Skin epidermis (tissue), 12 donors: ENCODE data around the gene SLC2A8.

Experiments used
- H3K27ac ChIP-seq, 21 experiments: fragments of 200-600 bp; sonication (generic) in 11 of 21; one replicate each; pipeline ENCODE4 v1.5.0; 2020; ENCODE audit warnings: mild to moderate bottlenecking in 3 of 21, inconsistent platforms in 2 of 21, moderate library complexity in 2 of 21
- H3K4me3 ChIP-seq, 7 experiments: fragments of 200-600 bp; sonication (generic) in 2 of 7; one replicate each; pipeline ENCODE4 v1.5.0; 2020; ENCODE audit warnings: inconsistent platforms in 2 of 7, mild to moderate bottlenecking in 2 of 7, moderate library complexity in 1 of 7

SLC2A8 gene

DNA sequence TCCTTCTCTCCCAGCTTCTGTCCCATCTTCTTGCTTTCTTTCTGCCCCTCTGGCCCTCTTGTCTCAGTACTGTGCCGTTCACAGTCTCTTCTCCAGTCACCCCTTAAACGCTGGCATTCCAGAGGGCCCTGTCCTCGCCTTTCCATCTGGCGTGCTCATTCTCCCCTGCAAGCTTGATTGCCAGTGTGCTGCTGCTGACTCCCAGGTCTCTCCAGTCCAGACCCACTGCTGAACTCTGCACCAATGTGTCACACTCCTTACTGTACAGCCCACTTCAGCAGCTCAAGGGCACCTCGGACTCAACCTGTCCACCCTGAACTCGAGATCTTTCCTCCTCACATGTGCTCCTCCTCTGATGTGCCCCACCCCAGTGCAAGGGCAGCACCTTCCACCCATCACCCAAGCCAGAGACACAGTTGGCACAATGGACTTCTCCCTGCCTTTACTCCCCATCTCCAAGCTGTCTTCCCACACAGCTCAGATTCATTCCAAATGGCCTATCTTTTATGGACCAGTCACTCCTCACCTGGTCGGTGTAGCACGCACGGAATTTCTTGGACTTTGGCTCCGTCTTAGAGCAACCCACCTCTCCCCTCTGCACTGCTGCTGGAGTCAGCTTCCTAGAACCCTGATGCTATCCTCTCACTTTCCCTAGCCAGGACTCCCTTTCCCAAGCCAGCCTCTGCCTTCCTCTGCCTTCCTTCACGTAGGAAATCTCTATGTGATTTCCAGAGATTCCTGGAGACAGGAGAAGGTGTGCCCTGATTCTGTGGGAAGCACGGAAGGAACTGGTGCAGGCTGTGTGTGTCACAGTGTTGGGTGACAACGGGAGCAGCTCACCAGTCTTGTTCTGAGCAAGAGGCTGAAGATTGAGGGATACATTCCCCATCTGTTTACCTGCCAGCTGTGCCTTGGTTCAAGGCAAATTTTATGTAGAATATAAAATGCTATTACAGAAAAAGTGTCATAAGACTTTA, 26.0 kb upstream of the SLC2A8 start:
- H3K27ac ChIP-seq = no peak overlapping the region

DNA sequence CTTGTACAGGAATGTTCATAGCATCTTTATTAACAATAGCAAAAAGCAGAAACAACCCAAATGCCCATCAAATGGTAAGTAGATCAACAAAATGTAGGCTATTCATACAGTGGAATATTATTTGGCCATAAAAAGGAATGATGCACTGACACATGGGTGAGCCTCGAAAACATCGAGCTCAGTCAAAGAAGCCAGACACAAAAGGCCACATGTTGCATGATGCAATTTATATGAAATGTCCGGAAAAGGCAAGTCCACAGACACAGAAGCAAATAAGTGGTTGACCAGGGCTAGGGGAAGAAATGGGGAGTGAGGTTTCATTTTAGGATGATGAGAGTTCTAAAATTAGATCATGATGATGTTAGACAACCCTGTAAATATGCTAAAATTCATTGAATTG, 16.5 kb upstream of the SLC2A8 start:
- H3K27ac ChIP-seq = no peak overlapping the region
- H3K4me3 ChIP-seq = no peak overlapping the region

More for the DNA sequence above, 26.0 kb upstream of the SLC2A8 start:
- H3K4me3 ChIP-seq = no peak overlapping the region

DNA sequence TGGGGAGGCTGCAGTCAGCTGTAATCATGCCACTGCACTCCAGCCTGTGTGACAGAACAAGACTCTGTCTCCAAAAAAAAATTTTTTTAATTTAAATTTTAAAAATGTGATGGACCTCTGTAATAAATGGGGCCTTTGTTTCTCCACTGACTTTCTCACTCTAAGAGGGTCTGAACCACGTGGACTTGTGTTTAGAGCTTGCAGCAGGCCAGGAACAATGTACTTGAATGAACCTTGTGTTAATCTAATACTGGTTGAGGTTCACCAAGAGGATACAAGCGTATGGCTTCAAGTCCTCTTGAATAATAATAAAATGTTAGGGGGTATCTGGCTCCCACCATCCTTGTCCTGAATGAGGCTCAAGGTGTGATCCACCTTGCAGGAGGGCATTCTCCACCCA, 14.4 kb upstream of the SLC2A8 start:
- Histone ChIP-seq H3K27ac (no peak overlapping the region), H3K4me3 (no peak overlapping the region)

DNA sequence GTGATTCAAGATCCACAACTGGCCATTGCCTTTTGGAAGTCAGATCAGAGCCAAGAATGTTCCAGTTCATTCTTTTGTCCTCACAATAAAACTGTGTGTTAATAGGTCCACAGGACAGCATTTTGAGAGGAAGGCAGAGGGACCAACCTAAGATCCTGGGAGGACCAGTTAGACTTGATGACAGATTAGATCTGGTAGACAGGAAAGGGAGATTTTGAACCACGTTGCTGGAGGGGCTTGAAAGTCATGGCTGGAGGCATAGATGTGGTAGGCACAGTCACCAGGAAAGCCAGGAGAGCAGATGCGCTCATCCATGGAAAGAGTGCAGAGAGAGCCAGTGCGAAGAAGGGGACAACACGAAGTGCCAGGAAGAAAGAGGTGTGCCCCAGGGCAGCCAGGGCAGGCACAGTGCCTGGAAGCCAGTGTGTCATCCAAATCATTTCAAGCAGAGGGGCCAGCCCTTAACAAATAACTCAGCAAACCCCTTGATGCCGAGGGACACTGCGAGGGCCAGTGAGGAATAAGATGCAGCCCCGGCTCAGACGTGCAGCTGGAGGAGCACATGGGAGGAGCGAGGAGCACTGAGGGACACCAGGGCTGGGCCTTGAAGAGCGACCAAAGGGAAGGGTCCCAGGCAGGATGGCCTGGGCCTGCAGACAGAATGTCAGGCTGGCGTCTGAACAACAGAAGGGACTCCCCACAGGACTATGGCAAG, 12.8 kb upstream of the SLC2A8 start:
- Histone ChIP-seq H3K4me3 (no peak overlapping the region), H3K27ac (no peak overlapping the region)

DNA sequence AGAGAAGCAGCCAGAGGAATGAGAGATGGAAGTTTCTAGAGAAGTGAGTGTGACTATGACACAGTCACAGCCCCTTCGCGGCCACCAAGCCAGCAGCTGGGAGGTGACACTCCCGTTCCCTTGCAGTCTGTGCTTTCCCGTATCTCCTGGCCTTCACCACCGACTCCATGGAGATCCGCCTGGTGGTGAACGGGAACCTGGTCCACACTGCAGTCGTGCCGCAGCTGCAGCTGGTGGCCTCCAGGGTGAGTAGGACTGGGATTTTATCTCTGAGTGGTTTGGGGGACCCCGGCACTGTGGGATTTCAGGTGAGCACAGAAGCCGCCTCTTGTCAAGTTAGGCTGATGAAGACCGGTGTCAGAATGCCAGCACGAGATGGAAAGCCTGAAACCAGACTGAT, 12.1 kb upstream of the SLC2A8 start:
- H3K27ac ChIP-seq = no peak overlapping the region
- no peak overlapping the region for H3K4me3 ChIP-seq

DNA sequence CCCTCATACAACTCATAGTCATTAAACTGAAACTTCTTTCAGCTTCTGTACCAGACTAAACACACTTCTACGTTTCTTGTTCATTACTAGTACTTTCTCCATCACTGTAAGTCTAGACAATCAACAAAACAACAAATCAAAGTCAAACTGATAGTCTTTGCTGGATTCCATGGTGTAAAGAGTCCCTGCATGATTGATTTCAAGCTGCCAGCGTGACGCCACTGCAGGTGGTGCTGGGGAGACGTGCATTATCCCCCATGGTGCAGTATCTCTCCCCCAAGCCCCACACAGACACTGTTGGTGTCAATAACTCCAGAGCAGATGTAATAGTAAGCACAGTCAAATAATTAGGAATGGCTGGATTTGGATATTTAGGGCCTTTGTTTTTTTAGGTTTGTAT, 10.7 kb upstream of the SLC2A8 start:
- H3K27ac ChIP-seq = no peak overlapping the region

DNA sequence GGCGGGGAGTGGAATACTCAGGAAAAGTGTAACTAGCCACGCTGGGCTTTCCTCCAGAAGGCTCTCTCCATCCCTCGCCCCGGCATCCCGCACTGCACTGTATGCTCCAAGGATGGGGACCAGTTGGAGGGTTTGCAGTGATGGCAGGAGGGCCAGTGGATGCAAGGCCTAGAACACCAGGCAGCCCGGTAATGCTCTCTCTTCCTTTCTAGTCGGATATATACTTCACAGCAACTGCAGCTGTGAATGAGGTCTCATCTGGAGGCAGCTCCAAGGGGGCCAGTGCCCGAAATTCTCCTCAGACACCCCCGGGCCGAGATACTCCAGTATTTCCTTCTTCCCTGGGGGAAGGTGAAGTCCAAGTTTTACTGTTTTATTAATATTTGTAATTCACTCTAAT, 10.0 kb upstream of the SLC2A8 start:
- Histone ChIP-seq H3K4me3 (no peak overlapping the region), H3K27ac (no peak overlapping the region)

More for the DNA sequence above, 10.7 kb upstream of the SLC2A8 start:
- no peak overlapping the region for H3K4me3 ChIP-seq

DNA sequence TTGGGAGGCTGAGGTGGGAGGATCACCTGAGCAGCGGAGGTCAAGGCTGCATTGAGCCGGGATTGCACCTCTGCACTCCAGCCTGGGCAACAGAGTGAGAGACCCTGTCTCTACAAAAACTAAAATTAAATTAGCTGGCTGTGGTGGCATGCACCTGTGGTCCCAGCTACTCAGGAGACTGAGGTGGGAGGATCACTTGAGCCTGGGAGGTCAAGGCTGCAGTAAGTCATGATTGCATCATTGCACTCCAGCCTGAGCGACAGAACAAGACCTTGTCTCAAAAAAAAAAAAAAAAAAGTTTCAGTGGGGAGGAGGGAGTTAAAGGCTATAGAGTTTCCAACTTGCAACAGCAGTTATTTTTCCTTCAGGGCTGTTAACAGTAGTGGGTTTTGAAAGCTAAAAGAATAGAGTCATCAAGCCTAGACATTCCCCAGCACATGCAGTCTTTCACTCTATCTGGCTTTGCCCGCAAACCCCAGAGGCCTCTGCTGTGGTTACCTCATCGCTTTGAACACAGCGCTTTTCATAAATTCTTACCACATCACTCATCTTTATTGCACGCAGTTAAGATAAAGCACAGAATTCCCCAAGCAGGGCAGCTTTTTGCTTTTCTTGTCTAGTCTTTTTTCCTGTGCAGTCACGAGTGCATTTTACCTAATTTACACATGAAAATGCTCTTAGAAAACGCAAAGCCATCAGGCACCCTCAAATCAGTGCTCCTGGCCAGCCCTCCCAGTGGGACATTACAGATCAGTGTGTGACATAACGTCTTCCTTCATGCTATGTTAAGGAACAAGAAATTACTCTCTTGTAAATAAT, 8.7 kb upstream of the SLC2A8 start:
- H3K4me3 ChIP-seq = no peak overlapping the region
- H3K27ac ChIP-seq = peak overlapping the region in 6 of 21 experiments; percentile 19 to 65 (median 53)

DNA sequence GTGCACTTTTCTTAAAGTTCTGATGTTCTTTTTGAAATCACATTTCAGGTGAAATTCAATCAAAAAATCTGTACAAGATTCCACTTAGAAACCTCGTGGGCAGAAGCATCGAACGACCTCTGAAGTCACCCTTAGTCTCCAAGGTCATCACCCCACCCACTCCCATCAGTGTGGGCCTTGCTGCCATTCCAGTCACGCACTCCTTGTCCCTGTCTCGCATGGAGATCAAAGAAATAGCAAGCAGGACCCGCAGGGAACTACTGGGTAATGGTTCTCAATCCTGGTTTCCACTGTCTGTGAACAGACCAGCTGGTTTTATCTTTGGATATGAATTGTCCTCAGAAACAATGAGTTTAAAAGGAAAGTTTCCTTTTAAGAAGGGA, 8.1 kb upstream of the SLC2A8 start:
- H3K27ac ChIP-seq = peak overlapping the region in 6 of 21 experiments; percentile 19 to 63 (median 50)
- no peak overlapping the region for H3K4me3 ChIP-seq

DNA sequence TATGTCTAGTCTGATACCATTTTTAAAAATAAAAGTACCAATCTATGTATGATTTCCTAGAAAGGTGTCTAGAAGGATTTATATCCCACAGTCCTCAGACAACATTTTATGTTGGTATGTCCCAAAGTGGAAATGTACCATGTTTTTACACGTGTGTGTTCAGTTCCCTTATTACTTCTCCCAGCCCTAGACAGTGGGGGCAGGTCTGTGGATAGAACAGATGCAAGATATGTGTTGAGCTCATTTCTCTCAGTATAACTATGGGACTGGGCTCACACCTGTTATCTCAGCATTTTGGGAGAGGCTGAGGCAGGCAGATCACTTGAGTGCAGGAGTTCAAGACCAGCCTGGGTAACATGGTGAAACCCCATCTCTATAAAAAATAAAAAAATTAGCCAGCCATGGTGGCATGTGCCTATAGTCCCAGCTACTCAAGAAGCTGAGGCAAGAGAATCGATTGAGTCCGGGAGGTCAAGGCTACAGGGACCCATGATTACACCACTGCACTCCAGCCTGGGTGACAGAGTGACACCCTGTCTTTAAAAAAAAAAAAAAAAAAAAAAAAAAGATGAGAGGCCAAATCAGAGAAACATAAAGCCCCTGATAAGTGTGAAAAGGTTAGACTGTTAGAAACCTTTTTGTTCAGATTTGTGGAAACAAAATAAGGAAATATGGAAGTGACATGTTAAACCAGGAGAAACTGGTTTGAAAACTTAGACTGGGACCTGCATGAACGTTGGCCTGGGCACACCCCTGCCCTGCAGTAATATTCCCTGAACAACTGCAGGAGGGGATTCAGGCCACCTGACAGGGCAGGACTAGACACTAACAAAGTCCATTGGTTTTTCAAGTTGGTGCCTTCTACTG, 7.4 kb upstream of the SLC2A8 start:
- peak overlapping the region in 3 of 21 experiments; percentile 23 to 54 (median 48) for H3K27ac ChIP-seq
- H3K4me3 ChIP-seq = no peak overlapping the region

DNA sequence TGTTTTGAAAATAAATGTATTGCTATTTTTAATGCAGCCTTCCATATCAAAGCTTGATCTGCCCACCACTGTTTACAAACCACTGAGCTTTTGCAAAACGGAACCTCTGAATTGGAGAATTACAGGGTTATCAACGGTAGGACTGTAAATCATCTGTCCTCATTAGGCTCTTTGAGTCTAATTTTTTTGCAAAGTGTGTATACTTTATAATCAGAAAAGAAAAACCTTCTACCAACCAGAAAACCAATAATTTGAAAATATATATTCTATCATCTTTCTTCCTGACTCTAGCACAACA, 6.8 kb upstream of the SLC2A8 start:
- Histone ChIP-seq H3K27ac (peak overlapping the region in 1 of 21 experiments; percentile 42), H3K4me3 (no peak overlapping the region)

DNA sequence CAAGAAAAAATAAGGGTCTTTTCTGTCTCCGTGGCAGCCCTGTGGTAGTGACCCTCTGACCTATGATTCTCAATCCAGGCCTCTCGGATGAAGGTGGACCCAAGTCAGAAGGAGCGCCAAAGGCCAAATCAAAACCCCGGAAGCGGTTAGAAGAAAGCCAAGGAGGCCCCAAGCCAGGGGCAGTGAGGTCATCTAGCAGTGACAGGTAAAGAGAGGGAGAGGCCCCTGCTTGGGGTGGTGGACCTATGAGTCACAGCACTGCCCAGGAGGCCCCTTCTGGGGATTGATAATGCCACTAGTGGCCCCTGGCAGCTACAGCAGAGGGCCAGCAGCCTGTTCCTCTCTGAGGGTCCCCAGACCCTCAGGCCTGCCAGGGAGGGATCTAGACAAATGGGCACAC, 6.4 kb upstream of the SLC2A8 start:
- Histone ChIP-seq H3K27ac (peak overlapping the region in 1 of 21 experiments; percentile 42), H3K4me3 (no peak overlapping the region)

DNA sequence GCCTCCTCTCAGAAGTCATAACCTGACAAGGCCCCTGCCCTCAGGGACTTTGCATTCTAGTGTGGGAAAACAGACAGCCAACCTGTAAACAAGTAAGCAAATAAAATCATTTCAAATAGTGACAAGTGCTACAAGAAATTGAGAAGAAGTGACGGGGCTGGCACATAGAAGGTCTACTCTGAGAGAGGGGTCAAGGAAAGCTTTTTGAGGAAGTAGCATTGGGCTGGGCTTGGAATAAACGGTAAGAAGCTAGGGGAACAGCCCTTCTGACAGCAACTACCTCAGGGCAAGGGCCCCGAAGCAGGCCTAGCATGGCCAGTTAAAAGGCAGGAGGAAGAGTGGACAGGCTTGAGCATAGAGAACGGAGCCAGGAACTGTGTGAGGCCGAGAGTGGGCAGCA, 4.8 kb upstream of the SLC2A8 start:
- H3K4me3 ChIP-seq = no peak overlapping the region
- H3K27ac ChIP-seq = no peak overlapping the region

DNA sequence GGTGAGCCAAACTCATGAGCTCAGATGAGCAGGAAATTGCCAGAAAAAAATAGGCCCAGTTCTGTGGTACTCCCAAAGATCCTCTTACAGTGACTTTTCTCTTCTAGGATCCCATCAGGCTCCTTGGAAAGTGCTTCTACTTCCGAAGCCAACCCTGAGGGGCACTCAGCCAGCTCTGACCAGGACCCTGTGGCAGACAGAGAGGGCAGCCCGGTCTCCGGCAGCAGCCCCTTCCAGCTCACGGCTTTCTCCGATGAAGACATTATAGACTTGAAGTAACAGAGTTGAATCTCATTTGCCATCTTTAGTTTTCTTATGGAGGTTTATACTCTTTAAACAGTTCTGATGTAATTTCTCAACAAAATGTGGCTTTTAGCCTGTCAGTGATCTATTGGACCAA, 4.0 kb upstream of the SLC2A8 start:
- H3K4me3 ChIP-seq = no peak overlapping the region
- H3K27ac ChIP-seq = no peak overlapping the region

DNA sequence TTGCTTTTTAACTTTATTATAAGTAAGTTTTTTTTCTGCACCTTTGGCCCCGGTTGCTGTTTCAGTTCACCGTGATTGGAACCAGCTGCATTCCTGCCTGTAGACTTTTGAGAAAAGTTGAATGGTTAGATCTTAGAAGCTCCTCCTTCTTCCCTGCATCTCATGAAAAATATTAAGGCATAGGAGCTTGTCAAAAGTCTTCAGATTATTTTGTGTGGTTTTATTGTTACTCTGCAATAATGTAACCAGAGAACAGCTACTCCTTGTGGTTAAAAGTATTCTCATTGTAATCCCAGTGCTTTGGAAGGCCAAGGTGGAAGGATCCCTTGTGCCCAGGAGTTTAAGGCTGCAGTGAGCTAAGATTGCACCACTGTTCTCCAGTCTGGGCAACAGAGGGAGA, 3.3 kb upstream of the SLC2A8 start:
- Histone ChIP-seq H3K27ac (no peak overlapping the region), H3K4me3 (no peak overlapping the region)

DNA sequence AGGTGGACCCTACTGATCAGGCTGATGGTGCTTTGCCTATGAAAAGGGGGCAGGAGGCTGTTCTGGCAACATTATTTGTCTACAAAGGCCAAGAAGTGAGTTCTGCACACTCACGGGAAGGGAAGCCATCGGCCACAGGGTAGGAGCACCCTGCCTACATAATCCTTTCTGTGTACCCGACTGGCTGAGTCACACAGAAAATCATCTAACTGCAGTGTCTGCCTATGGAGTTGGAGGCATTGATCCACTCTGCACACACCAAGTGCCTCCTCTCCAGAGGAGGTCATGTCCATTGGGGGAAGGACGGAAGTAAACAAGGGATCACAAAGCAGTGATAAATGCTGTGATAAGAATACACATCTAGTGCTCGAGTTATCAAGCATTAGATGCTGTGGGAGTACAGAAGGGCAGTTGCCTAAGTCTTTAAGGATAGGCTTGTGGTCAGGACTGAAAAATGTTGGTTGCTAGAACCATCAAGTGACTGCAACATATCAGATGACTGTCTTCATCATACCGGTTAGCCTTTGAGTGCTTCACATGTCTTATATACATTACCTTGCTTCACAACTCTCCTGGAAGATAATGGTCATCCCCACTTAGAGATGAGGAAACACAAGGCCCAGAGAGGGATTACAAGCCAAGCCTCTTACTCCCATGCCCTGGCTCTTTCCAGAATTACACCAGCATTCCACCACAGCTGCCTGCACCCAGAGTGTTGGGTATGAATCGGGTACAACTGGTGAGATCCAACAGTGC, 1.3 kb upstream of the SLC2A8 start:
- Histone ChIP-seq H3K4me3 (peak overlapping the region in 2 of 7 experiments; percentile 32 to 91), H3K27ac (no peak overlapping the region)

DNA sequence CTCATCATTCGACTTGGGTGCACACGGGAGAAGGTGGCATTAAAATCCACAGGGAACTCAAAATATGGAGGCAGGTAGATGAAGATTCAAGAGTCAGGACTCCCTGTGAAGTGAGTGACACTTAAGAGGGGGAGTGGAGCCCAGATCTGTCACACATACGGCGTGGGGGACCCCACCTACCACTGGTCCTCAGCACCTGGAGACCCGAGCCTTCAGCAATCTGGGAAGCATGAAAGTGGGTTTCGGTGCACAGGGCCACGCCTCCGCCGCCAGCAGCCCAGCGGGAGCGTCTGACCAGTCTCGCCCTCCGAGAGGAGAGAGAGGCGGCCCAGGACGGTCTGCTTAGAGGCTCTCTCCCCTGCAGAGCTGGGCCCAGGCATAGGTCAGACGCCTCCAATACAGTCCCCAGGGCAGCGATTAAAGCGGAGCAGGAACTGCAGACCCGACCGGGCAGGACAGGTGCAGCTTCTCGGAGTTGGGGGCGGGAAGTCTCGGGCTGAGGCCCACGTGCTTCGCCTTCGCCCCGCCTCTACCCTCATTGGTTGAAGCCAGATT, 639 bp upstream of the SLC2A8 start:
- H3K4me3 ChIP-seq = peak overlapping the region; percentile 32 to 91 (median 71)
- H3K27ac ChIP-seq = peak overlapping the region in 4 of 21 experiments; percentile 23 to 67 (median 56)

DNA sequence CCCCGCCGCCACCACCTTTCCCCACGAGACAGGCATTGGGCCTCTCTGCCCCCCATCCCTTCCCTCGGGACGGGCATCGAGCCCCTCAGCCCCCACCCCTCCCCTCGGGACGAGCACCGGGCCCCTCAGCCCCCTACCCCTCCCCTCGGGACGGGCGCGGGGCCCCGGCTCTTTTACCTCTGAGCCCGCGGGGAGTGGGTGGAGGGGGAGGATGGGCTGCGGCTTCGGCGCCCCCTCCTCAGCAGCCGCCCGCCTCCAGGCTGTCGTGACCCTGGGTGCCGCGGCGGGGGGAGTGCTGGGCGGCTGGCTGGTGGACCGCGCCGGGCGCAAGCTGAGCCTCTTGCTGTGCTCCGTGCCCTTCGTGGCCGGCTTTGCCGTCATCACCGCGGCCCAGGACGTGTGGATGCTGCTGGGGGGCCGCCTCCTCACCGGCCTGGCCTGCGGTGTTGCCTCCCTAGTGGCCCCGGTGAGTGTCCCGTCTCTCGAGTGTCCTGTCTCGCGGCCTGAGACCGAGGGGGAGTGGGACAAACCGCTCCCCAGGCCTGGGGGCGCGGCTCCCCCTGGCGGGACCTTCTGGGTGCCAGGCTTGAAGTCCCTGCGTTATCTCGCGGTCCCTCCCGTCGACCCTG, 791 bp downstream of the SLC2A8 start:
- Histone ChIP-seq H3K4me3 (peak overlapping the region; percentile 71 to 91 (median 86)), H3K27ac (peak overlapping the region; percentile 45 to 91 (median 77))
